GM19099 (cell line): Measurements from ENCODE around the gene CASK.

ENCODE experiments used
- POLR2A ChIP-seq: IDR thresholded peaks from 3 replicates; pipeline ENCODE4 v1.6.1; 2011; ENCODE audit warnings: low read depth; ENCODE audit not compliant: insufficient read length; ENCODE audit errors: extremely low read depth

Gene CASK

GRCh38 chrX:41707218-41707617, 216.1 kb downstream of the CASK start:
- TF ChIP-seq POLR2A, result no peak

DNA sequence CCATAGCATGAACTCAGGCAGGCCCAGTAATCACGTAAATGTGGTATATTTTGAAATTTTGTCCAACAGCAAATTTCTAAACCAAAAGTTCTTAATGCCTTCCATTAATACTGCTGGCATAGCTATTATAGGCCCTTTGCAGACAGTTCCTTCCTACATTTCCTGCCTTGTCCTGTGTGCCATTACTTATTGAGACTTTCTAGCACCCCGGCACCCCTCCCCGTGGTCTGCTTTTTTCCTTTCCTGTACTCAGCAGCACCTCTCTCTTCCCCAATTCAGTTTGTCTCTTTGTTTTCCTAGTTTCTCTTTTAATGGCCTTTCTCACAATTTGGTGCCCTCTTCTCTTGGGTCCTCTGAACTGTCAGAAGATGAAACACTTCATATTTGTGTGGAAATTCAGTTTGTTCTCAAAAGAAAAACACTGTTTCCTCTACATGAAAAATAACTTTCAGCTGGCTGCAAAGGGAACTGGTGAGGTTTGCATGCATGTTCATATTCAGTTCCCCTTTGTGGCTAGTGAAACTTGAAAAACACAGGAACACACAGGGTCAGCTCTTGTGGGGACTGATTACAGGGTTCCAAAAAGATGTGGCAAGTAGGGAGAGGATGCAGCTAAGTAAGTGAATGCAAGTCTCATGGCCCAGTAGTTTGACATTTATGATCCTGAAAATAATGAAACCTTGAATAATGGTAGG, 217.5 kb downstream of the CASK start:
- no peak for TF ChIP-seq POLR2A

GRCh38 chrX:41705042-41705441, 218.3 kb downstream of the CASK start:
- no peak for TF ChIP-seq POLR2A

GRCh38 chrX:41703574-41704029, 219.8 kb downstream of the CASK start:
- no peak for TF ChIP-seq POLR2A

- TF ChIP-seq POLR2A, result no peak
These were observed 227.9 kb downstream of the CASK start for GRCh38 chrX:41695426-41695825.

DNA sequence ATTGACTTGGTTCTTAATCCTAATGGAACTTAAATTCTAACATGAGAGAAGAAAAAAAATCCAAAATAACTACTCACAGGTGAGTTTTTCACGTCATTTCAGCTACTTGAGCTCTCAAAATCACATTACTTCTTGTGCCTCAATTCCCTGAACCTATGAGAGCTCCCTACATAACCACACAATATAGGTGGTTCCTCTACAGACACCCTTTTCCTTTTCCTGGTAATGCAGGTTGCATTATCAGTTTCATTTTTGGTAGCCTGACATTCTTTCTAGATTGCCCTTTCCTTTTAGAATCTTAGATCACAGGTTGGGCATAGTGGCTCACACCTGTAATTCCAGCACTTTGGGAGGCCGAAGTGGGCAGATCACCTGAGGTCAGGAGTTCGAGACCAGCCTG, 230.3 kb downstream of the CASK start:
- no peak for TF ChIP-seq POLR2A

DNA sequence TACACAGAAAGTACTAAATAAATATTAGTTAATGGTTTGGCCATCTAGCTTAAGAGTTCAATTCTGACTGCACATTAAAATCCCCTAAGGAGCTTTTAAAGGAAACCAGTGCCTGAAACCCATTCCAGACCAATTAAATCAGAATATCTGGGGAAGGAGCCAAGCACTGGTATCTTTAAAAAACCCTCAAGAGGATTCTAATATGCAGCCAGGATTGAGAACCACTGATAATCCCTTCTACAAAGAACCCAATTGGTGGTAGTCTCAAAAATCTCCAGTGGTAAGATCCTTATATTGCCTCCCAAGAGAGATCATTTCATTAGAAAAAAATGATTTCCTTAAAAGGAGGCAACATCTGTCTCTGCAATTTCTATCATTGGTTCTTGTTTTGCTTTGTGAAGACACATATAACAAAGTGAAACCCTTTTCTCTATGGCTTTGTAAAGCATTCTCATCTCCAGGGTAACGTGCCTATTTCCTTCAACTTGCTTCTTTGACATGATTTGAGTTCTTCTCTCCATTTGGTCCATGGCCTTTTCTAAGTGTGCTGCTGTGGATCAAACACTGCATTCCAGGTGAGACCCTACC, 231.1 kb downstream of the CASK start:
- TF ChIP-seq POLR2A, result no peak

GRCh38 chrX:41689711-41690110, 233.6 kb downstream of the CASK start:
- no peak for TF ChIP-seq POLR2A

GRCh38 chrX:41688835-41689234, 234.5 kb downstream of the CASK start, which contains the start of gene GPR34:
Gene GPR34 (plus strand): TSS chrX:41688973. CDS start chrX:41695634, 6,661 bp downstream.
- TF ChIP-seq POLR2A, result no peak

DNA sequence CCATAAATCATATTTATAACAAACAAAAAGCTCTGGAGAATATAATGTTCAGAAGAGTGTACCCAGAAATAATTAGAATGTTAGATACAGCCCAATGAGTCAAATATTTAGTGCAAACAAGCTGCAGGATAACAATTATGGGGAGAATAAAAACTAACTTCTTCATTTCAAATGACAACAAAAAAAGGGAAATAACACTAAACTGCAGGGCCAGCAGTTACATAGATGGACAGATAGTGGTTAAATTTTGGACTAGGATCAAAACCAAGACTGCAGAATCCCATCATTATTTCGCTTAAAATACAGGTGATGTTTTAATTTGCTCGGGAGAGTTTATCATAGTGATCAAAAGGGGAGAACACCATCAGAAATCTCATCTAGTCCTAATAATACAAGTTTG, 235.2 kb downstream of the CASK start:
- TF ChIP-seq POLR2A, result no peak

- no peak for TF ChIP-seq POLR2A
These were observed 236.6 kb downstream of the CASK start for GRCh38 chrX:41686788-41687187.

GRCh38 chrX:41684940-41685339, 238.4 kb downstream of the CASK start:
- no peak for TF ChIP-seq POLR2A

GRCh38 chrX:41684138-41684537, 239.2 kb downstream of the CASK start:
- no peak for TF ChIP-seq POLR2A

DNA sequence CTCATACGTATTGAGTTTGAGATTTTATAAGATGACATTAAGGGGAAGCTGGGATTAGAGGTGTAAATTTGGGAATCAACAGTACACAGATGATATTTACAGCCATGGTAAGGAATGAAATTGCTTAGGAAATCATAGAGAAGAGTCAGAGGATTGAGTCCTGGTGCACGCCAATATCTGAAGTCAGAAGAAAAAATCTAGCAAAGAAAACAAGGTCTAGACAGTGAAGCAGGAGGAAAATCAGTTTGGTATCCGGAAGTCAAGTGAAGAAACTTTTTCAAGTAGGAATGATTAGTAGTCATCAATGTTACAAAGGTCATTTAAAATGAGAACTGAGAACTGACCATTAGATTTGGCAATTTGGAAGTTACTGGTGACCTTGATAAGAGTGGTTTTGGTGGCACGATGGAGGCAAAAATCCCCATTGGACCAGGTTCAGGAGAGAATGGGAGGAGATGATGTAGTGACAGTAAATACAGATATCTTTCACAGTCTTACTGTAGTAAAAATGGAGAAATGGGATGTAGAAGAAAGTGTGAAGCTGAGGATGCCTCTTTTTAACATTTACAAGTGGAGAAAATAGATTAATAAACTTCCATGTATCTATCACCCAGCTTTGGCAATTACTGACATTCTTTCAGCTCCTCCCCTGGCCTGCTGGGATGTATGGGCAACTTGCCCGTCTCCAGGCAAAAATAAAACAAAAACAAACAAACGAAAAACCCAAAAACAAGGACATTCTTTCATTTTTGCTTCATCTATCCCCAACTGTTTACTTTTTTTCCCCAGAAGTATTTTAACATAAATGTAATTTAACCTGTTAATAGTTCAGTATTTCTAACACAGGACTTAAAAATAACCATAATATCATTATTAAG, 245.9 kb downstream of the CASK start:
- no peak for TF ChIP-seq POLR2A

DNA sequence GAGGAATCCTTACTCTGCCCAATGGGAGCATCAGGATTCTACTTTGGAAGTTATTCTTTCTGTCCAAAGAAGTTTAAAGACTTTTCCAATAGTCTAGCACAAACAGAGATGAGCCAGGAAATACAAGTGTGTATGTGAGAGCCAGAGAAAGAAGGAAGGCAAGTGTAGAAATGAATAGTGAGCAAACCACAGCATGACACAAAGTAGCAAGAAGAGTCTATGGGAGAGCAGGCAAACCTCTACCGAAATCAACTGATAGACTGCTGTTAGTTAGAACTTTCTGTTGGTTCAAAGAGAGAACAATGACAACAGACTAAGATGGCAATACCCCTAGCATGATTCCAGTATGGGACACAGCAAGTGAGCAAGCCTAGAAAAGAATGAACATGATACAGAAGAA, 250.7 kb downstream of the CASK start:
- TF ChIP-seq POLR2A, result no peak
